HG02642 (cell line): ENCODE measurements around the gene HSPD1.
"Not testable (repeated sequence)": the region's sequence is repeated elsewhere in the genome, so short reads cannot be mapped to it uniquely, and the experiment has no call there.

Experiments
- ATAC-seq: cut with Tn5 transposase; IDR thresholded peaks from one replicate; pipeline ENCODE4 v1.9.1; 2021; ENCODE audit warnings: mild to moderate bottlenecking; ENCODE audit not compliant: unreplicated experiment, poor library complexity

Gene HSPD1

GRCh38 chr2:197498235-197498936 lies 1.3 kb downstream of the HSPD1 start:
- ATAC-seq: no peak

GRCh38 chr2:197497326-197497725 lies 2.3 kb downstream of the HSPD1 start:
- ATAC-seq: no peak

GRCh38 chr2:197496695-197497094 lies 2.9 kb downstream of the HSPD1 start:
- no peak for ATAC-seq

GRCh38 chr2:197495433-197496134 lies 4.1 kb downstream of the HSPD1 start:
- ATAC-seq: no peak

GRCh38 chr2:197487385-197487784 lies 12.3 kb downstream of the HSPD1 start:
- no peak for ATAC-seq

- no peak for ATAC-seq
Observed at GRCh38 chr2:197486175-197486574, 13.5 kb downstream of the HSPD1 start.

- ATAC-seq: not testable (repeated sequence)
Observed at GRCh38 chr2:197484248-197484647, 15.4 kb downstream of the HSPD1 start.

- ATAC-seq: no peak
Observed at GRCh38 chr2:197480165-197481036, 19.2 kb downstream of the HSPD1 start.

DNA sequence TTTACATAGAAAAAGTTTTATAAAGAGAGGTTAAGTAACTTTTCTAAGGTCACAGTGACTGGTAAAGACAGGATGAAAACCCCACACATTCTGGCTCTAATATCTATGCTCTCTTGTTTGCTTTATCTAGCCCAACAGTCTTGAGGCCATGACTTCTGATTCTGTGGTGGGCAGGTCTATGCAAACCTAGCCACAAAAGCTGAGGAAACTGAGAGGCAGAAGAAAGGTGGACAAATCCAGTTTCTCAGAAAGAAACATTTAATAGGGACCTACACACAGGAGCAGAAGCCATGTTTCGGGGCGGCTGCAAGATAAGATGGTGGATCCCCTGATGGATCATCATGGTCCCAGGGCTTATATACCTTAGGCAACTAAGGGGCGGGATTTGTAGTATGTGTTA lies 21.8 kb downstream of the HSPD1 start:
- no peak for ATAC-seq

DNA sequence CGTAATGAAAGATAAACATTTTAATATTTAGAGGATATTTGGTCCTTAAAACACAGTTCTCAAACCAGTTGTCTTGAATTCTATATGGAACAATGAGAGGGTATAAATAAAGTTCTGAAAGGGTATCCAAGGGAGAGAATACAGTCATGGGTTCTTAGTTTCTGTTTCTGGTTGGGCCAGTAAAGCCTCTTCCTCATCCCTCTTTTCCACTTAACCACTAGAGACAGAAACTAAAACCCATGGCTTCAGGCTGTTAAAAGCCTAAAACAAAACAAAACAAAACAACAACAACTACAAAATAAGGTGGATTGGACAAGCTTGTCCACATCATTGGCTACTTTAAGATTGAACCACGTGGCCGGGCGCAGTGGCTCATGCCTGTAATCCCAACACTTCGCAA lies 27.5 kb downstream of the HSPD1 start:
- no peak for ATAC-seq

DNA sequence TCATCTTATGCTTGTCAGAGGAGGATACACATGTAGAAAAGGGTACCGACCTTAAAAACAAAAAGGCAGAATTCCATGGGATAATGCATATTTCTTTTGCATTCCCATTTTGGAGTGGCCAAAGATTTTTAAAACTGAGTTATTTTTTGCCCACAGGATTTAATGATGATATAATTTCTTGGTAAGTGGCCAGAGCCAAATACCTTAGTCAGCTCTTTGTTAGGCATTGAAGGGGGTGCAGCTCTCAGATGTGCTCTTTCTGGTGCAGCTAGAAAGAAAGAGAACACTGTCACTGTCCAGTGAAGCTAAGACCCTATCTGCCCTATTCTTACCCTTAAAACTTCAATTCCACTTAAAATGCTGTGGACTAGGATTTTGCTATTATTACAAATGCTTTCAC lies 35.5 kb downstream of the HSPD1 start:
- ATAC-seq: no peak

DNA sequence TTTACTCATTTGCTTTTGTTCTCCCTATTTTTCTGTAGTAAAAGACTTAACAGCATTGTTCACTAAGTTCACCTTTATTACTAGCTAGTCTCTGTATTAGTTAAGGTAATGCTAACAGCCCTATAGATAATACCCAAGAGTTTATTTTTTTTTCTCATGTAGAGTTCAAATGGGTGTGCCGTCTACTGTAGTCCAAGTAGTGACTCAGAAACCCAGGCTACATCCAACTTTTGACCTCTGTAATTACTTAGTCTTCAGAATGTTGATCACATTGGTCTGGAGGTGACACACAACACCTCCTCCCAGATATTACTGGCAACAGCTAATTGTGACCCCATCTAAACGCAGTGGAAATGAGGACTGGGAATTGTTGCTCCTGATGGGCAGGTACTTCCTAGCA lies 38.6 kb downstream of the HSPD1 start:
- no peak for ATAC-seq

DNA sequence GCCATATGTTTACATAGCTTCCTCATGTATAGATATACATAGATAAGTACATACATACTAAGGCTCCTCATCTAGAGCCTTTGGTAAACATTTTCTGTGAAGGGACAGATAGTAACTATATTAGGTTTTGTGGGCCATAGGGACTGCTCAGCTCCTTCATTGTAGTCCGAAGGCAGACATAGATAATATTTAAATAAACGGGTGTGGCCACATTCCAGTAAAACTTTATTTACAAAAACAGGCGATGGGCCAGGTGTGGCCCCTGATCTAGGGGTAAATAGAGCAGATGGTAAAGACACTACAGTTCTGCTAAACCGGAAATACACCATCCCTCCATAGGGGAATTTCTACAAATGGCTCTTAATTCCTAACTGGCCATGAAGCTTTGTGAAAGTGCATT lies 39.0 kb downstream of the HSPD1 start:
- no peak for ATAC-seq

DNA sequence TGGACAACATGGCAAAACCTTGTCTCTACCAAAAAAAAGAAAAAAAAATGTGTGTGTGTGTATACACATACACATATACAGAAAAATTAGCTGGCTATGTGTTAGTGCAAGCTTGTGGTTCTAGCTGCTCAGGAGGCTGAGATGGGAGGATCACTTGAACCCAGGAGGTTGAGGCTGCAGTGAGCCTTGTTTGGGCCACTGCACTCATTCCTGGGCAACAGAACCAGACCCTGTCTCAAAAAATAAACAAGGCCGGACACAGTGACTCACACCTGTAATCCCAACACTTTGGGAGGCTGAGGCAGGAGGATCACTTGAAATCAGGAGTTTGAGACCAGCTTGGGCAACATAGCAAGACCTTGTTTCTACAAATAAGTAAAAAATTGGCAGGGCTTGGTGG lies 44.2 kb downstream of the HSPD1 start:
- no peak for ATAC-seq

DNA sequence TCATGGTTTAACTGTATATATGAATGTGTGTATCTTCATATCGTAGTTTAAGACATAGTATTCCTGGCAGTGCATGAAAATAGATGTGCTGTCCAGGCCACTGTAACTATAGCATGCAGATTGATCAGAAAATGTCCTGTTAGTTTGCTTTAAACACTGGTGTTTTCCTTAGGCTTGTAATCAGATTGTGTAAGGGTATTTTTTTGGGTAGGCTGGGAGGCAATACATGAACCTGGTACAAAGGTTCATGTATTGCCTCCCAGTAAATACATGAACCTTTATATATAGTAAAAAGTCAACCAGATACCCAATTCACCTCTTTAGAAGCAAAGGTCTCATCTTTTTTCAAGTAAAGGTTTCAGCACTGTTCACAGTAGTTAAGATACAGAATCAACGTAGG lies 44.7 kb downstream of the HSPD1 start:
- ATAC-seq: no peak

DNA sequence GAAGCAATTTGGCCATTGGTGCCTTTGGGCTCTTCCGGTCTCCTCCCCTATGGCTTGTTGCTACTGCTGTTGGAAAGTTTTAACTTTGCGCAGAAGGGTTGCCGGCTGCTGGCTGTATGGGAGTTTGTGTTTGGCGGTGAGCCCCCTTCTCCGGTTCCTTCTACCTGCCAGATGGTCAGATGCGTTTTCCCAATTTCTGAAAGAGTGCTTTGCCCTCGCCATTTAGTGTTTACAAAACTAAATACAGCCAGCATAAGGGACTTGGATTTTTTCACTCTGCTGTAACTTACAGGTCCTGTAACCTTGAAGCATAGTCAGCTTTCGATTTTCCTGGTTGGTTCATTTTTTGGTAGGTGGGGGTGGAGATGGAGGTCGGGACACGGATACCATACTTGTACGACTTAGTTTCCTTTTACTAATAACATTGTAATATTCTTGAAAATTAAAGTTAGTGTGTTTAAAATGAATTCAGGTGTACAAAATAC lies 45.7 kb downstream of the HSPD1 start:
- ATAC-seq: peak; percentile 27

DNA sequence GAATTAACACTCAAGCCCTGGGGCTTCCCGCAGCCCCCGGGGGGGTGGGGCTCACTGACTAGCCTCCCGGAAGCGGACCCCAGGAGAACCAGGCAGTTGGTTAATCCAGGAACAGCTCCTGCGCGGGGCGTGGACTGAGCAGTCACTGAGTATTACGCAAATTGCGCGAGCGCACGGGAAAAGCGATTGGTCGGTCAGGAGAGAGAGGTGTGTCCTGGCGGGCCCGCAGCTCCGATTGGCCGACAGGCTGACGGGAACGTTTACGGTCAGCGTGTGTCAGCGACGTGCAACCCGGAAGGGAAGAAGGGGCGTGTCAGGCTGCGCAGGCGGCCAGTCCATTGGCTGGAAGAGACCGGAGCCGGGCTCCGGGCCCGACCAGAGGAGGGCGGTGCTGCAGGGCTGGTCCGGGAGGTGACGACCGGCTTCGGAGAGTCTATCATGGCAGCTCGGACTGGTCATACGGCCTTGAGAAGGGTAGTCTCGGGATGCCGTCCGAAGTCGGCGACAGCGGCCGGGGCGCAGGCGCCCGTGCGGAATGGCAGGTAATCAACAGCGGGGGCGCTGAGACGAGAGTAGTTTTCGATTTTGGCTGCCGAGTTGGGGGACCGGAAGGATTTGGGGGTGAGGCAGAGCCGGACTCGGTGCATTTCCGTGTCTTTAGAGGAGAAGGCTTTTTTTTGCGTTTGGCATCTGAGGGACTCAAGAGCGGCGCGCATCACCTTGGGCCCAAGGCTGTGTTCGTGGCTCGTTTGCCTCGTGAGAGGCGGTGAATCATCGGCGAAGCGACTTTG lies 46.3 kb downstream of the HSPD1 start, which contains the start of gene COQ10B:
TSS of gene COQ10B (plus strand) at position 430 of the 791 bp plus-strand sequence. CDS start at position 439, 9 bp downstream.
- ATAC-seq: peak; percentile 95

- no peak for ATAC-seq
Observed at GRCh38 chr2:197452754-197453122, 46.9 kb downstream of the HSPD1 start.

- ATAC-seq: not testable (repeated sequence)
Observed at GRCh38 chr2:197450935-197451358, 48.7 kb downstream of the HSPD1 start.

DNA sequence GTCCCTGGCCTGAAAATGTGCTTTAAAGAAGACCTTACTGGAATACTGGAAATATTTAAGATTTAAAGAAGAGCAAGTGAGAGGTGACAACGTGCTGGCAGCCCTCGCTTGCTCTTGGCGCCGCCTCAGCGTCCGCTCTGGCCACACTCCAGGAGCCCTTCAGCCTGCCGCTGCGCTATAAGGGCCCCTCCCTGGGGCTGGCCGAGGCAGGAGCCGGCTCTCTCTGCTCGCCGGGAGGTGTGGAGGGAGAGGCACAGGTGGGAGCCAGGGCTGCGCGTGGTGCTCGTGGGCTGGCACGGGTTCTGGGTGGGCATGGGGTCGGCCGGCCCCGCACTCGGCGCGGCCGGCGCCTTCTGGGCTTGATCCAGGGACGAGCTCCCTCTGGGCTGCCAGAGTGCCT lies 49.2 kb downstream of the HSPD1 start:
- ATAC-seq: no peak
